Activated CD4-positive, alpha-beta T cell treated with anti-CD3 and anti-CD28 coated beads for 24 hours (primary cell): ENCODE results near the gene CACNA1H.
"Not testable (repeated sequence)": the region's sequence is repeated elsewhere in the genome, so short reads cannot be mapped to it uniquely, and the experiment has no call there.

Experiments used
- DNase-seq, 2 donors: peaks; one replicate each; pipeline ENCODE4 v3.0.0-alpha.2; 2020; ENCODE audit warnings: low read depth in 2 of 2

CACNA1H gene

DNA sequence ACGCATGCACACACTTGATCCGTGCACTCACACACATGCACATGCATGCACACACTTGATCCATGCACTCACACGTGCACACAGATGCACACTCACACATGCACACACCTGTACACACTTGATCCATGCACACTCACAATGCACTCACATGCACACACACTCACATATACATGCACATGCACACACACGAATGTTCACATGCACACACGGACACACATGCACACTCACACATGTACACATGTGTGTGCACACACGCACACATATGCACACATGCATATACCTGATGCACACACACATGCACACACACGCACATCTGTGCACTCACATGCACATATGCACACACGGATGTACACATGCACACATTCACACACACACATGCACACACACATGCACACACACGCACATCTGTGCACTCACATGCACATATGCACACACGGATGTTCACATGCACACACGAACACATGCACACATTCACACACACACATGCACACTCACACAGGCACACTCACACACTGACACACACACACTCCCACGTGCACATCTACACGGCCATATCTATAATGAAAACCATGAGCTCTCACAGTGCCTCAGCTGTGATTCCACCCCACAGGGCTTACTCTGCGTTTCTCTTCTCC lies 95.1 kb downstream of the CACNA1H start:
- DNase-seq, result not testable (repeated sequence)

DNA sequence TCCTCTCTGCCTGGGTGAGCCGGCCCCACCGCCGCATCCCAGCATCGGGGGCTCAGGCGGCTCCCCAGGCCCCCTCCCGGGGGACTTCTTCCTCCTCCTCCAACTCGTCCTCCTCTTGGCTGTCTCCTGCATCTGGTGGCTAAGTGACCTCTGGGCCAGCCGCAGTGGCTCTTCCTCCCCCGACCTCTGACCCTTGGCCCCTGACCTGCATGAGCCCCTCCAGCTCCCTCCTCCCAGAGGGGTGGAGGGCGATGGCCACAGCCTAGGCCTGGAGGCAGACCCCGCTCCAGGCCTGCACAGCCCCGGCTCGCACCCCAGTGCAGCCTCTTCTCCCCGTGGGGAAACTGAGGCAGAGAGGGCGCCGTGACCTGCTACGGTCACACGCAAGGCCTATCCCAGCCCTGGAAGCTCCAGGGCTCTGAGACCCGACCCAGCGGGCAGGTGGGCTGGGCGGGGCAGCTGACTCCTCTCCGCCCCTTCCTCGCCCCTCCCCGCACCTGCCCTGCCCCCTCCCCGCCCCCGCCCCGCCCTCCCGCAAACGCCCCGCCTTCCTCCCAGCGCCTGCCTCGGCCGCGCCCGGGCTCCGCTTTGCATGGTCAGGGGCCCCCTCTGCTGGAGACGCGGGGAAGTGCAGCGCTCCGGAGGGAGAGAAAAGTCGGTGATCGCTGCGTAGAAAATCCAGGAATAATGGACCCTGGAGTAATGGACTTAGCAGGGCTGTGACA lies 96.3 kb downstream of the CACNA1H start:
- DNase-seq, result not testable (repeated sequence)

DNA sequence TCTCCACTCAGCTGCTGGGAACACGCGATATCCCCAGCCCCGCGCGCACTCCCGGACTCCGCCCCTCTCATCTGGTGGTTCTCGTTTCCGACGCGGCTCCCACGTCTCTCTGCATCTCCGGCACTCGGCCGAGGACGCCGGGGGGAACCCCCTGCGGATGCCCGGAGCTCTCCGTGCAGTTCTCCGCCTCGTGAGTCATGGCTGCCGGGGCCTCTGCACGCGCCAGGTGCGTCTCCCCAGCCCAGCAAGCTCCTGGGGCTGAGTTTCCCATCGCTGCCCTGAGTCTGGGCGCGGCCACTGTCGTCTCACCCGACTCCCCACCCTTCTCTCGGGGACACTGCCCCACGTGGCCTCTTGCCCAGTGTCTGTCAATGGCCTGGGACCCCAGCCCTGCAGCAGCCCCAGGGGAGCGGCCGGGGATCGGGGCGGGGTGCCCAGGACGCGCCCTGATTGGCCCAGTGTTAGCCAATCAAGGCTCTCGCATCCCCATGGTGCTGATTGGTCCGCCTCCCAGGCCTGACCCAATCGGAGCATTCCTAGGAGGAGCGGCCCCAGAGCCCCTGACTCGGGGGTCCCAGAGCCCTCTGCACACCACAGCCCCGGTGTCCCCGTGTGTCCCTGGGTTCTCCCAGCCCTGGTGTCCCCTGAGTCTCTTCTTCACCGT lies 100.9 kb downstream of the CACNA1H start:
- DNase-seq, result not testable (repeated sequence)

DNA sequence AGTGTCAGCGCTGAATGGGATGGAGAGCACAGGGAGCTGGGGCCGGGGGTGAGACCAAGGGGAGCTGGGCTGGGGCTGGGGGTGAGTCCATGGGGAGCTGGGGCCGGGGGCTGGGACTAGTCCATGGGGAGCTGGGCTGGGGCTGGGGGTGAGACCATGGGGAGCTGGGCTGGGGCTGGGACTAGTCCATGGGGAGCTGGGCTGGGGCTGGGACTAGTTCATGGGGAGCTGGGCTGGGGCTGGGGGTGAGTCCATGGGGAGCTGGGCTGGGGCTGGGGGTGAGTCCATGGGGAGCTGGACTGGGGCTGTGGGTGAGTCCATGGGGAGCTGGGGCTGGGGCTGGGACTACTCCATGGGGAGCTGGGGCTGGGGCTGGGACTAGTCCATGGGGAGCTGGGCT lies 101.9 kb downstream of the CACNA1H start:
- not testable (repeated sequence) for DNase-seq

GRCh38 chr16:1255276-1256122 lies 102.6 kb downstream of the CACNA1H start, which contains the start of gene TPSD1:
TPSD1 (plus strand) TSS chr16:1256069; CDS start chr16:1256281, 212 bp downstream.
- not testable (repeated sequence) for DNase-seq

- DNase-seq, result not testable (repeated sequence)
Observed at GRCh38 chr16:1256296-1256873, 103.5 kb downstream of the CACNA1H start.

DNA sequence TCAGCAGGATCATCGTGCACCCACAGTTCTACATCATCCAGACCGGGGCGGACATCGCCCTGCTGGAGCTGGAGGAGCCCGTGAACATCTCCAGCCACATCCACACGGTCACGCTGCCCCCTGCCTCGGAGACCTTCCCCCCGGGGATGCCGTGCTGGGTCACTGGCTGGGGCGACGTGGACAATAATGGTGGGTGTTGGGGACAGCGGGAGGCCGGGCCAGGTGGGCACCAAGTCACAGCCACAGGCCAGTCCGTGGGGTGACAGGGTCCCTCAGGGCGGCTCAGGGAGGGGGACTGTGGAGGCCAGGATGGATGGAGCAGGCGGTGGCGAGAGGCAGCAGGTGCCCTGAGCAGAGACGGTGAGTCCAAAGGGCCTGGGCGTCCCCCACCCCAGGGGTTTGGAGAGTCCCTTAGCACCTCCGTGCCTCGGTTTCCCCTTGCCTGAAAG lies 104.0 kb downstream of the CACNA1H start:
- no peak for DNase-seq

DNA sequence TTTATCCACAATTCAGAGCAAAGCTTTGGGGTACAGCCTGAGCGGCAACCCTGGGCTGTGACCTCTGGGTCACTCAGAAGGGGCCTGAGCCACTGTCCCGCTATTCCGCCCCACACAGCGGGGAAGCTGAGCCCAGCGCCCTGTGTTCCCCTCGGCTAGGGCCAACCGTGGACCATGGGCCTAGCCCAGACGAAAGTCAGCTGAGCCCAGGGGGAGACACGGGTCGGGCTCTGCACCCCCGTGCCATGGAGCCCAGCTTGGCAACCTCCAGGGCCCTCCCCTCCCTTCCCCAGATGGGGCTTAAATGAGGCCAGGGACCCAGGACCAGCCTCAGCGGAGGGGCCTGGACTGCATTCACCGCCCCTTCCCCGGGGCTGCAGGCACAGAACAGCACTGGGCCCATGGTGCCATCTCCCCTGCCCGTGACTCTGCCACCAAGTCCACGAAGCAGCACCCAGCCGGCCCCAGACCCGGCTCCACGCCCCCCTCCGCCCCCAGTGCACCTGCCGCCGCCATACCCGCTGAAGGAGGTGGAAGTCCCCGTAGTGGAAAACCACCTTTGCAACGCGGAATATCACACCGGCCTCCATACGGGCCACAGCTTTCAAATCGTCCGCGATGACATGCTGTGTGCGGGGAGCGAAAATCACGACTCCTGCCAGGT lies 104.8 kb downstream of the CACNA1H start:
- no peak for DNase-seq

DNA sequence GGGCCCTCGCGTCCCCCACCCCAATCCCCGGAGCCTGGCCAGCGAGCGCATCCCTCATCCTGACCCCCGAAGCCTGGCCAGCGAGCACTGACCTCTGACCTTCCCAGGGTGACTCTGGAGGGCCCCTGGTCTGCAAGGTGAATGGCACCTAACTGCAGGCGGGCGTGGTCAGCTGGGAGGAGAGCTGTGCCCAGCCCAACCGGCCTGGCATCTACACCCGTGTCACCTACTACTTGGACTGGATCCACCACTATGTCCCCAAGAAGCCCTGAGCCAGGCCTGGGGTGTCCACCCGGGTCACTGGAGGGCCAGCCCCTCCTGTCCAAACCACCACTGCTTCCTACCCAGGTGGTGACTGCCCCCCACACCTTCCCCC lies 105.3 kb downstream of the CACNA1H start:
- DNase-seq, result no peak

DNA sequence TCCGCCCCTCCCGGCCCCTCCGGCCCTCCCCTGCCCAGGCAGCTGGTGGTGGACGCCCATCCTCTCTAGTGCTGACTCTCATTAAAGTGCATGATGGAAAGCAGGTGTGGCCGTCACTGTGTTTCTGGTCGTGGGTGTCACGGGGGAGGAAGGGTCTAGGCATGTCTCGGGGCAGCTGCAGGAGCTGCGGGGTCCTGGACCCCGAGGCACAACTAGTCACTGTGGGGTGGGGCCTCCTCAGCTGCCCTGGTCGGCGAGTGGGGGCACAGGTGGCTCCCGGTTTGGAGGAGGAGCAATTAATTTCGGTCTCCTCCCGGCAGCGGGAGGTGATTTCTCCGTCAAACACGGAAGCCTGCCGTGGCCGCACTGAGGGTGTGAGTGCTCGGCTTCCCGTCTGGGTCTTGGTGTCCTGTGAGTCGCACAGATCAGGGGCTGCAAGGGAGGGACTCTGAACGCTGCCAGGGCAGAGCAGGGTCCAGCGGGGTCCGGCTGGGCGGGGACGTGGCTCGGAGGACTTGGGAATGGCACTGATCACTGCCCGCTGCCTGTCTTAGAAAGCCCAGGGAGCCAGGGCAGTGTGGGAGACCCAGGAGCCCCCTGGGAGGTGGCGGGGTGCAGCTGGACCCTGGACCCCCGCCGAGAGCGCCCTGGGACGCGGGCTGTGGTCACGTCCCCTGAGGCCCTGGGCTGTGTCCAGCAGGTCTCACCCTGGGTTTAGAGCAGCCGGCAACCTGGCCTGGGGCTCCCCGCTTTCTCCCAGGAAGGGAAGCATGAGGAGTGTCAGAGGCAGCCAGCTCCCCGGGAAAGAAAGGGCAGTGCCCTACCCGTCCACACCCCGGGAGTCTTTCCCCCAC lies 106.2 kb downstream of the CACNA1H start:
- no peak for DNase-seq

- DNase-seq, result no peak
Observed at GRCh38 chr16:1259760-1260068, 106.8 kb downstream of the CACNA1H start.

DNA sequence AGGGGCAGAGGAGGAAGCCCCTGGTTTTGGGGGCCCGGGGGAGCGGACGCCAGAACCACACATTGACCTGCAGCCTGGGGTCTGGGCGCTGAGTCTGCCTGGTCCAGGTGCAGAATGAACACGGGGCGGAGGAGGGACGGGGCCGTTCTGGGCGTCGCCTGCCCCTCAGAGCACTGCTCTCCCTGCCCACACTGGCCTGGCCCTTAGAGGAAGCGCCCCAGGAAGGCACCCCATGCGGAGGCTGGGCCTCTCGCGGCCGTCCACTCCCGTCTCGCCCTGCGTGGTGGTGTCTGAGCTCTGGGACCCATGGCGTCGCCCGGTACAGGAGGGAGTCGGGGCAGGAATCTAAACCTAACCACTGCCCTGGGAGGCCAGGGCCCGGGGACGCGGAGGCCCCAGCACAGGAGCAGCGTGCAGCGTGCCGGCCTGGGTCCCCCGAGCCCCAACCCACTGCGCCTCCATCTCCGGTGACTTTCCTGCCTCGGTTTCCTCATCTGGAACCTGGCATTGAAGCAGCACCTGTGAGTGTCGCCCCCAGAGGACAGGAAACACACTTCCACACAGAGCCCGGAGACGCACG lies 107.3 kb downstream of the CACNA1H start:
- DNase-seq, result no peak

GRCh38 chr16:1261131-1261892 lies 108.4 kb downstream of the CACNA1H start:
- no peak for DNase-seq

DNA sequence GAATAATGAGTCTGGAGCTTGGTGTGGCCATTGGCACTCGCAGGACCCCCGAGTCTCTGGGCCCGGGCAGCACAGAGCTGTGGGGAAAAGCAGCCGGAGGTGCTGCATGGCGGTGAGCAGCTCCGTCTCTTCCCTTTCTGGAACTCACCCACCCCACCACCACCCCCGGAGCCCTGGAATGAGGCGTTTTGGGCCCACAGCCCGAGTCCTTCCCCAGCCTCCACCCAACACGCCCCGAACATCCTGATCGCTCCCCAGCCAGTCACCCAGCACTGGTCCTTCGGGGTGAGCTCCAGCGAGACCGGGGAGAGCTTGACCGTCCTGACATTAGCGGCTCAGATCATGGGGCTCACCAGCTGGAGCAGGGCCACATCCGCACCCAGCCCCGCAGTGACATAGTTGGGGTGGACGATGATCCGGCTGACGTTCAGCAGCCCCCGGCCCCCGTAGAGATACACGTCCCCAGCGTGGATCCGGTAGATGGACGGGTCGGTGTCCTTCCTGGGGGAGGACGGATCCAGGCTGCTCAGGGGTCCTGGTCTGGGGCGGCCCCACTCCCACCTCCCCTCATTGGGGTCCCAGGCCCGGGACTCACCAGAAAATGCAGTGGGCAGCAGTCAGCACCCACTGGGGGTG lies 109.4 kb downstream of the CACNA1H start:
- DNase-seq, result no peak

DNA sequence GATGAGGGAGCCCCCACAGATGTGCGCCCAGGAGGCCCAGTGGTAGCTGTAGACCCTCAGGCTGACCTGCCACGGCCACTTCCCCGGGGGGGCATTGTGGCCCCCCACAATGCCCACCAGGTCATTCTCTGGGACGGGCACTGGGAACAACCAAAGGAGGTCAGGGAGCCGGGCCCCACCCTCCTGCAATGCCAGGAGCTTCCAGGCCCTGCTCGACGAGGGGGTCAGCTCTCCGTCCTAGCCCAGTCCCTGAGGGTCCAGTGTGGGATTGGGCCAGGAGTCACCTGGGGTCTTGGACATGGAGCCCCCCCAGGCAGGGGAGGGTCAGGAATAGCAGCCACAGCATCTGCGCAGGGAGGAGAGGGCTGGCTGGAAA lies 109.9 kb downstream of the CACNA1H start:
- no peak for DNase-seq

- no peak for DNase-seq
Observed at GRCh38 chr16:1263591-1264344, 110.9 kb downstream of the CACNA1H start.

- no peak for DNase-seq
Observed at GRCh38 chr16:1264345-1265089, 111.6 kb downstream of the CACNA1H start.
